NCI-H2227 (cell line): ENCODE measurements around the gene USP24.

Experiments used
- DNase-seq: peaks from one replicate; lab custom pipeline; 2025; ENCODE audit not compliant: unreplicated experiment; lab: John Stamatoyannopoulos, UW

The USP24 gene

DNA sequence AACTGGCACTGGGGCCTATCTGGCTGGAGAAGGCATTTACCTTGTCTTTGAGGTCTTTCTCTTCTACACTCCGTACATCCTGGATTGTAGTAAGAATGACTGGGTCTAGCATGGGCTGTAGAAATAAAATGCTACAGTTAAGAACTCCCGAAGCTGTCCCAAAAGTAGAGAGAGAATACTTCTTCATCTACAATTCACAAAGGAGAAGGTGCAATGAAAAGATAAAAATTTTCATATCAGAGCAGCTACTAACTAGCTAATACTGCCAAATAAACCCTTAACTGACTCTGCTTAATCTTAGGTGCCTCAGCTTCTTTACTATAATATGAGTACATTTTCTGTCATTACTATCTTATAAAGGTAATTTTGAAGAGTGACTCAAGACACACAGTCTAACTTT is 55.6 kb downstream of the USP24 start:
- DNase-seq: no peak

DNA sequence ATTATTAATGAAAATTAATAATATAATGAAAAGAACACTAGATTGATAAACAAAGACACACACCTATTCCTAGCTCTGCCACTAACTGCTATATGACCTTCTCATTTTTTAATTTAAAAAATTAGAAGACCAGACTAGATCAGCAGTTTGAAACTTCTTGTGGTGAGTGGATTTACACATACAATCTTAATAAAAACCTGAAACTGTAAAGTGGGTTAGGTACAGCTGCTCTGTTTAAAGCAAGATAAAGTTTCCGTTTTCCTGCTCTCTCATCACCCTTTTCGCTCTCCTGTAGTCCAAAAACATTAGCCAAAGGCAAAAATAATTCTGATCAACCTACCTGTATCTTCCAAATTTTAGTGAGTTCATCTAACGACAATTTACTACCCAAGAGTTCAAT is 58.6 kb downstream of the USP24 start:
- DNase-seq: no peak

DNA sequence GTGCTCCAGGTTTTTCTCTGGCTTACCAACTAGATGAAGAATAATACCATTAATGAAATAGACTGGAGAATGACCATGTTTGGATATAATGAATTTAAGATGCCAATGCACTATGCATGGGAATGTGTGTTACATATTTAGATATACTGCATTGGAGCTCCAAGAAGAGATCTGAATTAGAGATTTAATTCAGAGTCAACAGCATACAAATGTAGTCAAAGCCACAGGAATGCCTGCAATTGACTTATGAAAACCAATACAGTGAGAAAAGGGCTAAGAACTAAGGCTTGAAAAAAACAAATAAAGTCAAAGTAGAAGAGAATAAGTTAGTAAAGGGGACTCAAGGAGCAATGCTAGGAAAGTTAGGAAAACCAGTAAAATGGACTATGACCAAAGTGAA is 59.1 kb downstream of the USP24 start:
- DNase-seq: no peak

DNA sequence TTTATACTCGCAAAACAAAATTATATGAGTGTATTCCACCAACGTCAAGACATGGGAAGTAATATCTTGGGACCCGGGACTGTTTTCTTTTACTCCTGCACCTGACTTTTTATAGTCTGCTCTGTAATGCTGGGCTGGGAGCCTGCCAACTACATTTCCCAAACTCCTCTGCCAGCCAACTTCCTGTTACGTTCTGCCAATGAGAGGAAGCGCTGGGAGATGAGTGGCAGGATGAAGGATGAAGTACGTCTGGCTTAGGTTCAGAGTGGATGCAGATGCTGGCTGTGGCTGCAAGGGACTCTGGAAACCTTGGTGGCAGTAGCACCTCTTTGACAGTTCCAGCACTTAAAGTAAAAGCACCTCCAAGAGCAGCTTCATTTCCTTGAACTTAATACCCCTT is 59.6 kb downstream of the USP24 start:
- no peak for DNase-seq

DNA sequence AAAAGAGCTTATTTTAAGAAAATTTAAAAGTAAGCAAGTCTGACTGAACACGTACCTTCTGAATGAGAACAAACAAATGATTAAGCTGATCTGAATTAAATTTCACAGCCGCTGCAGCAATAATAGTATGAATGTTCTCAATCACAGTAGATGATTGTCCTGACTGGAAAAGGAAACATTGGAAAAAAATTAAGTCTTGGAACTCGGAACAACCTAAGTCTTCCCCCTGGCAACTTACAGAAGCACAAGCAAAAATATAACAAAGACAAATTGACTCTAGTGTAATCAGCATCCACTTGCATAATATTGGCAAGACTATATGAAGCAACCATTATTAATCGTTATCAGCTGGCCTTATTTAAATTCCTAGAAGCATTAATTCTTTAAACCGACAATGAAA is 60.5 kb downstream of the USP24 start:
- DNase-seq: no peak

DNA sequence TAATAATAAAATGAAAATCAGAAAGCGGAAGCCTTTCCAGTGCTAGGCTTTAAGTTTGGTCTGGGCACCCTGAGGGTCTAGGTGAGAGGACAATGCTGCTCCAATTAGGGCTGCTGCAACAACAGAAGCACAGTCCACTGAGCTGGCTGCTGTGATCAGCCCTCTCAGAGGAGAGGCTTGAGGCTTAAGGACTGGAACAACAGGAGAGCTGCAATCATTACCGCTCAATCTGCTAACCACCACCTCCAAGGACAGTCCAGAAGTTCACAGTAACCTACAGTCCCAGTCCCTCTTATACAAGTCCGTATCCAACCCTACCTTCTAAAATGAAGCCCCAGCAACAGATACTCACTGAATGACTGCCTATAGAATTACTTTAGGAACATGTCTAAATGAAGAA is 62.1 kb downstream of the USP24 start:
- no peak for DNase-seq

DNA sequence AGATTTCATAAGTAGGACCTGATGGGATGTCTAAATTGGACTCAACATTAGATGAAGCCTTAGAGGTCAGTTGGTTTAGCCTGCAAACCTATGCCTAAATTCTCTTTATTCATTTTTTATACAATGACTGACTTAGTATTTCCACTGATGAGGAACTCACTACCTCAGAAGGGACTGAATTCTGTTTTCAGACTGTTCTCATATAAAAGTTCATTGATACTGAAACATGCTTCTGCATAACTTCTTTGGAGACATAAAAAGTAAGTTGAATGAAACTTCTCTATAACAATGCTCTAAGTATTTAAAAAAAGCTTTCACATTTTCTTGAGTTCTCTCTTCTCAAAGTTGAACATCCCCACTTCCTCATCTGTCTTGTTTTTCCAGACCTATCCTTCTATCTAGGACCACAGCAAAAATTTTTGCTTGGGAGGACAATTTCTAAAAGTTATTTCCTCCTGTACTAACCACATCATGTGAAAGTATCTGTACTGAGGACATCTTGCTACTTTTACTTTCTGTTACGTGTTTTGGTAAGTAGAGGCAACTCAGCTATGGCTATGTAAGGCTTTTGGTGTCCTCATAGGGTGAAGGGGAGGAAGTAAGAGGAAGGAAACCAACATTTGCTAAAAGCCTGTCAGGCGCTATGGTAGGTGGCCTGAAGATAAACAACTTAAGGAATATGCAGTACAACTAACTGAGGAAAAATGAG is 64.1 kb downstream of the USP24 start:
- no peak for DNase-seq

DNA sequence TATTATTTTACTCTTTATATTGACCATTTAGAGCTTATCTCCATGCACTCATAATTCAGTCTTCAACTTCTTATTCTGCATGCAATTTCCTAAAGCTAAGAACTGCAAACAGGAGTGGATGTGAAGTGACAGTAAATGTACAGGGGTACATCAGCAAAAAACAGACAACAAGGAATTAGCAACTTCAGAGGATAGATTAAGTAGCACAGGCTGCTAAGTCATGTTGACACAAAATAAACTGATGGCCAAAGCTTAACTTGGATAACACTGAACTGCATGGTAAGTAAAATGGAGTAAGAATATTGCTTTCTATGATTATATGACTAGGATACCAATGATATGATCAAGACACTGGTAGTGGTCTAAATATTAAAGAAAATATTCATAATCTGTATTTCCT is 66.5 kb downstream of the USP24 start:
- no peak for DNase-seq

DNA sequence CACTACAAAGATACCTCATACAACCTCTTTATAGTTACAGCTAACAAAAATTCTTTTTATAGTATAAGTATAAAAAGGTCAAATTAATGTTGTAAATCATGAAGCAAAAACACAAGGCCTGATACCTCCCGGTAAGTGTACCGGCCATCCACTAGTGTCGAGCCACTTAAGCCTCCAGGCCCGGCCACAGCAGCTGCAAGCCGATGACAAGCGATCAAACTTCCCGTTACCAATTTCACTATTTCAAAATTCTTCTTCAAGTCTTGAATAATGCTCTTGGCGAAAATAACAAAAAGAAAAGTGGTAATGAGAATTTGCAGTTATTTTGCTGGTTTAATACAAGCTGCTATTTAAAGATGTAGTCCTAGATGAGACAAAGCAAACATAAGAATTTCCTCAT is 67.6 kb downstream of the USP24 start:
- DNase-seq: no peak

DNA sequence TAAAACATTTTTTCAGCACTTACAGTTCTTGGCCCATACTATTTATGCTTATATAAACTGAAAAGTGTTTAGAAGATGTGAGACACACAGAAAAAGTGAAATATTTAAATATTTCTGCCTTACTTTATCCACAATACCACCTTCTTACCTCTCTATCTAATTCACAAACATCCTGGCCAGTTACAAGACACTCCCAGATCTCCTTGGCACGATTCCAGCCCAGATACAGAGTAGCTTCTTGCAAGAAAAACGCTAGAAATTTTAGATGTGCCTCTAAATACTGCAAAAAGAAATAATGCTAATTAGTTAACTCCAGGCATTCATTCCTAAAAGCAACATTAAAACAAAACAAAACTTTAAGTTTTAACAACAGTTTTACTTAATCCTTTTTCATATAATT is 68.4 kb downstream of the USP24 start:
- DNase-seq: no peak

DNA sequence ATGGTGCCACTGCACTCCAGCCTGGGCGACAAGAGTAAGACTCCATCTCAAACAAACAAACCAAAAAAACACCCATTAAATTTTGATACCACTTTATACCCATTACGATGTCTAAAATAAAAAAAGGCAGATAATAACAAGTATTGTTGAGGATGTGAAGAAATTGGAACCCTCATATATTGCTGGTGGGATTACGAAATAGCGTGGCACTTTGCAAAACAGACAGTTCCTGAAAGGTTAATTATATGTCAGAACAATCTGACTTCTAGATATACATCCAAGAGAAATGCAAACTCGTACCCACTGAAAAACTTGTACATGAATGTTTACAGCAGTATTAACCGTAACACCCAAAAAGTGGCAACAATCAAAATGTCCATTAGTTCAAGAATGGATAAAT is 70.3 kb downstream of the USP24 start:
- no peak for DNase-seq

DNA sequence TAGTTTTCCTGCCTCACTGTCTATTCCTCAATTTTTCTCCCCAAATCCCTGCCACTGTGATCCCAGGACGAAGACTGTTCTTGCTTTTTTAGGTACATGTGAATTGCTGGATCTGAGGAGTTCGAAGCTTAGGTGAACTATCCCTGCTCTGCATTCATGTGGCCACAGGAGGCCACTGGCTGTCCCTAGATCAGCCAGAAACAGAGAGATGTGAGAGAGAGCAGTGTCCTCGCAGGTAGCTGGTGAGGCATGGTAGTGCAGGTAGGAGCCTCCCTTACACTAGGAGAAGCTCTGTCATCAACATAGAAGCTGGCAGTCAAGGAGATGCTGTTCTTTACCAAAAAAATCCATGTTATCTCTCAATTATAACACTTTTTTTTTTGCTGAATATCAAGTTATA is 71.5 kb downstream of the USP24 start:
- DNase-seq: peak; percentile 3

DNA sequence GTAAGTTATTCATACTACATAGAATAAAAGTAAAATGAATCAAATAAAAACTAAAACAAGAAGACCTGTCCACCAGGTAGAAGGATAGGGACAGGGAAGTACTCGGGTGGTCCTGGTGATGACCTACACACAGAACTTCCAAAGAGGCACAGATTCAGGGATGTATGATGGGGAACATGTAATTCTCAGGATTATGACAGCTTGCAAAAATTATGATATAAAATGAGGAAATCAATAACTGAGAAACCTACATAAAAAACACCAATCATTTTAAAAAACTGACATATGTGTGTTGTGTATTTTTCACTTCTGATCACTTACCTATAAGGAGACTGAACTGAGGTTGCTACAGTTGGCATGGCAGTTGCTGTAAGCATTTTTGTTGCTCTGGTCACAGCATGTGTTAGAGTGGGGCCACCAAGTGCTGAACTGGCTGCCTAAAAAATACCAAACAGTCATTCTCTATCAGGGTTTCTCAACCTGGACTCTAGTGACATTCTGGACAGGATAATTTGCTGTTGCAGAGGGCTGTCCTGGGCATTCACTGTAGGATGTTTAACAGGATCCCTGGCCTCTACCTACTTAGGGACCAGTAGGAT is 73.8 kb downstream of the USP24 start:
- DNase-seq: no peak

DNA sequence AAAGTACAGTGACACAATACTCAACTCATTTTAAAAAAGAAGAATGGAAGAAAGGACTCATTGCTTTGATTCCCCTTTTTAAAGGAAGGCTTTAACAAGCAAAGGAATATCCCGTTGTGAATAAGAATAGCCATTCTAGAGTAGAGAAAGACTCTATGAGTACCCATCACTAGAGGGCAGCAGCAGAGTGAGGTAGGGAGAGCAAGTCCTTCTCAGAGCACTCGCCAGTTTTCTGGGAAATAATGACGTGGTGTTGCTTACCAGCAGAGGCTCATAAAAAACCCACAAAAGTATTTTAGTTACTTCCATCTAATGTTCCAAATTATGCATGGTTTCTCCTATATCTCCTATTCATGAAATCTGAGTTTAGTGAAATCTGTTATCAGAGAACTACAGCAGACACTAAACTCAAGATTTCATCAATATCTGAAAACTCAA is 74.6 kb downstream of the USP24 start:
- peak; percentile 80 for DNase-seq

DNA sequence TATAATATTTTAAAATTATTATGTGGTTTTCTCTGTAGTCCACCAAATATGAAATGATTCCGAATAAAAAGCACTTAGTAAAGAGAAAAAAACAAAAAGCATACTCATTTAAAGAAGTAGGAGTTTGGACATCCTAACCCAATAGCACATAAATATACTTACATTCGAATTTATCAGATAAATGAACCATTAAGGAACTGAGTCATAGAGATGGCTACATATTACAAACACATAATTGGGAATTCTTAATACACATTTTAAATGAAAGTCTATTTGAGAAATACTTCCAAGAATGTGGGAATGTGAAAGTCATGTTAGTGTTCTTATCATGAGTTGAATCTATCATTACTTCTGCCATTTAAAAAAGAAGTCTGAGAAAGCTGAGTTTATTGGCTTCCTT is 75.0 kb downstream of the USP24 start:
- DNase-seq: no peak

DNA sequence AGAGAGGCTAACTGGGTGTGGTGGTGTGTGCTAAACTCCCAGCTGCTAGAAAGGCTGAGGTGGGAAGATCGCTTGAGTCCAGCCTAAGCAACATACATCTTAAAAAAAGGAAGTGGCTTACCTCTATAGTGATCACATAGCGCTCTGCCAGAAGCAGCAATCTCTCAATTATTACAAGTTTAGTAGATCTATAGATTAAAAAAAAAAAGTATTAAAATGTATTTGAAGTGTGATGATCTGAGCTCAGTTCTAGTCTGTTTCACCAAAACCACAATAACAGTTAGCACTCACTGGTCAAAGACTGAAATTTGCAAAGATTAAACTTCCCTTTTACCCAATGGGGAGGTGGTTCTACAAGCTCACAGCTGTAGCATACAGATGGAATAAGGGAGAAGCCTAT is 76.3 kb downstream of the USP24 start:
- no peak for DNase-seq

DNA sequence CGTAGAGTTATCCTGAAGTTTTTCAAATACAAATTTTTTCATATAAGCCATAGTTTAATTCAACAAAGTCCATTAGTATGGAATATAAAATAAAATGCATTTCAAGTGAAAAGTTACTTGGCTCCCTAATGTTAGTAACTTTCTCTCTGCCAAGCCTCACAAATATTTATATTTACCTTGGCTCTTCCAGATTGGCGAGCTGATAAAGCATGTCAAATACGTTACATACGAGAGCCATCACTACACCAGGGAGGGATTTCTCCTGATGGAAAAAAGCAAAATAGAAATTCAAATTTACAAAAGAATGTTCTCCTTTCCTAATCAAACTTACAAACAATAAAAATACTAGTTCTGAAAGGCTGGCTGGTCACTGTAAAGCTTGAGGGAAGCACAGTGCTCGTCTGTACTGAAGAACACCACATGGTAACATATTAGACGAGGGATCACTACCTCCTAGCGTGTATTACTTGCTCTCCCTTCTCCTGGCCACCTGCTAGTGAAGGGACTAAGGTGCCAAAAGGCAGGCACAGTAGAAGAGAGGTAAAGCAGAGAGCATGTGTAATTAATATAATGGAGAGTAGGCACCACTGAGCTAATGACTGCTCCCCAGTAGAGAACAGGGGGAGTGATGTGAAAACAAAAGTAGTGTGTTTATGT is 80.9 kb downstream of the USP24 start:
- no peak for DNase-seq

DNA sequence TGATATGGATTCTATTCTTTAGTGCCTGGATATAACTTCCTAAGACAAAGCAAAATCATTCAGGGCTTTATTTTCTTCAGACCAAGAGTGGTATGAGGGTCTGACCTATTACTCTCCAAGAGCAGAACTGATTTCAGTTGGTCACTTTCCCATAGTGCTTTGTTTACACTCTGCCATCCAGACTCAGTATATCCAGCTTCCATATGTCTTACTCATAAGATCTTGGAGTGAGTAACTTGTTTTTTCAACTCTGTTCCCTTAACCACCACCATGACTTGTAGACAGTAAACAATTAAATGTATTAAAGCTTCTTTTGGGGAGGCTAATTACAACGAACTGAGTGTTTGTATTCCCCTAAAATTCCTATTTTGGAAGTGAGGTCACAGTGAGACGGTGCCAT is 83.4 kb downstream of the USP24 start:
- no peak for DNase-seq

DNA sequence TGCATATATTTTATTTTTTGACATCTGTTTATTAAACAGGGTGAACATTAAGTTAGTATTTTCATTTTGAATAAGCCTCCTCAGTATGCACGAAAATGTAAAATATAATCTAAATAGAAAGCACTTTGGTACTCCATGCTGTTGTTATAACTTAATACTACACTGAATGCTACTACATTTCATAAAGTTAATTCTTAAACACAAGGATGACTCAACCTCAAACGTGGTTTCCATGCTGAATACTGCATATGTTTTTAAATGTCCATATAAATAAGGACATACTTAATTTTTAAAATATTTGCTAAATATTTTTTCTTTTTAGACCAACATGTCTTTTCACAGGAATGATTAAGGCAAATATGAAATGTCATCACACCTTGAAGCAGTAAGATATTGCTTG is 83.9 kb downstream of the USP24 start:
- DNase-seq: no peak

DNA sequence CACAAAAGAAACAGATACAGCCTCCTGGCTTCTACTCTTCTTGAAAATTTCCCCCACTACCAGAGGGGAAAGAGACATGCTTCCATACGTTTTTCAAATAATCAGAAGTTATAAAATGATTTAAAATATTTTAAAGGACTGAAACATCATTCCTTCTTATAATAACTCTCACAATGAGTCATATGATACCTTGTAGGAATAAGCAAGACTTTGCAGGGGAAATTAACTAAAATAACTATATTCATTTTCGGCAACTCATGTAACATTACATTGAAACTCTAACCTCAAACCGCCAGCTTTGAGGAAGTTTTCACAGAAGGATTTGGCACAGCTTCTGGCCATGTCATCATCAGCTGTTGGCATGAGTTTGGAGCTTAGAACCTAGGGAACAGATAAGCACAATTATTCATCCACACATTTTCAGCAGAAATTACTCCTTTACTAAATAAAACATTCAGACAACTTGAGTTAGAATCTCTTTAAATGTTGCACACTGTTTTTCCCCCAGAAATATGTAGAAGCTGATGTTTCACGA is 85.9 kb downstream of the USP24 start:
- no peak for DNase-seq

DNA sequence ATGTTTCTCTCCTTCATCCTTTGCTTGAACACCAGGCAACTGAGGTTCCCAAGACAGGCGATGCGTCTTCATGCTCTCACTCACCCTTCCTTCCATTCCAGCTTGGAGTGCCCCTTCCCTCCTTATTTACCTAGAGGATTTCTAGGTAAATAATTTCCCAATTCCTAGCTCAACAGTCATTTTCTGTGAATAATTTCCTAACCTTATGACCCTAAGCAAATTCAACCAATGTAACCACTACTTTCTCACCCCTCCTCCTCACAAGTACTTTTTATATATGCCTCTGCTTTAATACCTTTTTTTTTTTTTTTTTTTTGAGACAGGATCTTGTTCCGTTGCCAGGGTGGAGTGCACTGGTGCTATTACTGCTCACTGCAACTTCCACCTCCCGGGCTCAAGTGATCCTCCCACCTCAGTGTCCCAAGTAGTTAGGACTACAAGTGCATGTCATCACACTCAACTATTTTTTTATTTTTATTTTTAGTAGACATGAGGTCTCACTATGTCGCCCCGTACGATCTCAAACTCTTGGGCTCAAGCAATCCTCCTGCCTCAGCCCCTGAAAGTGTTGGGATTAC is 86.7 kb downstream of the USP24 start:
- no peak for DNase-seq

DNA sequence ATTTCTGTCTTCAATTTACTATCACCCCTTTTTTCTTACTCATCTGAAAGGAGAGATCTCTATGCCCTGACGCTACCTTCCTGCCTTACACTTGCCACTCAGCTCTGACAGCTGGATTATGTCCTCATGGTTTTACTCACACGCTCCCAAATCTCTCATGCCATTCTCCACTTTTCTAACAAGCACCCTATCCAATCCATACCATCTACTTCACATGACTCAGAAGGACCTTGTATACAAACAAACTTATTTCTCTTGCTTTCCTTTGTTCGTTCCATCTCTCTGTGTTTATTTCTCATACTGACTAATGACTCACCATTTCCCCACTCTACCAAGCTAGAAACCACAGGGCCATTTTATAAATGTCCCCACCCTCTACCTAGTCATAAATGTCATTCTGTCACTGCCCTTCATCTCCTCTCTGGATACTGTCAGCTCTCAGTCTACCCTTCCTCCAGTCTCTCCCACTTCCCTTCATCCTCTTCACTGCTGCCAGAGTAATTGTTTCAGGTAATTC is 87.3 kb downstream of the USP24 start:
- no peak for DNase-seq
